GM11168 (cell line): ENCODE data around the gene UNC13A.

Experiments used
- in situ Hi-C: fragments of 300-500 bp; cut with MboI; formaldehyde crosslinking; loops from one replicate; pipeline ENCODE4 v1.12.0; 2022; ENCODE audit warnings: low sequenced_read_pairs; ENCODE audit not compliant: unreplicated experiment

The UNC13A gene

GRCh38 chr19:17633700-17634099 is 54.5 kb downstream of the UNC13A start:
- in situ Hi-C loops: no loop called here

- in situ Hi-C loops: no loop called here
These were observed 55.6 kb downstream of the UNC13A start for GRCh38 chr19:17632577-17632976.

- in situ Hi-C loops: no loop called here
These were observed 58.4 kb downstream of the UNC13A start for GRCh38 chr19:17629760-17630159.

- in situ Hi-C loops: no loop called here
These were observed 60.2 kb downstream of the UNC13A start for GRCh38 chr19:17627921-17628320.

- in situ Hi-C loops: no loop called here
These were observed 61.0 kb downstream of the UNC13A start for GRCh38 chr19:17627161-17627560.

GRCh38 chr19:17626456-17627015 is 61.6 kb downstream of the UNC13A start:
- in situ Hi-C loops: no loop called here

GRCh38 chr19:17625980-17626379 is 62.2 kb downstream of the UNC13A start:
- in situ Hi-C loops: no loop called here

GRCh38 chr19:17625043-17625442 is 63.1 kb downstream of the UNC13A start:
- in situ Hi-C loops: no loop called here

- in situ Hi-C loops: no loop called here
These were observed 63.7 kb downstream of the UNC13A start for GRCh38 chr19:17624314-17624991.

GRCh38 chr19:17623224-17623935 is 64.8 kb downstream of the UNC13A start:
- in situ Hi-C loops: no loop called here

GRCh38 chr19:17620696-17621095 is 67.5 kb downstream of the UNC13A start:
- in situ Hi-C loops: no loop called here

GRCh38 chr19:17618936-17619335 is 69.2 kb downstream of the UNC13A start:
- in situ Hi-C loops: no loop called here

- in situ Hi-C loops: no loop called here
These were observed 69.8 kb downstream of the UNC13A start for GRCh38 chr19:17618281-17618903.

GRCh38 chr19:17617807-17618192 is 70.4 kb downstream of the UNC13A start:
- in situ Hi-C loops: no loop called here

- in situ Hi-C loops: no loop called here
These were observed 71.0 kb downstream of the UNC13A start for GRCh38 chr19:17616961-17617806.

- in situ Hi-C loops: no loop called here
These were observed 71.5 kb downstream of the UNC13A start for GRCh38 chr19:17616686-17616960.

GRCh38 chr19:17615889-17616685 is 72.1 kb downstream of the UNC13A start:
- in situ Hi-C loops: no loop called here

- in situ Hi-C loops: no loop called here
These were observed 73.7 kb downstream of the UNC13A start for GRCh38 chr19:17614476-17614875.

- in situ Hi-C loops: no loop called here
These were observed 76.5 kb downstream of the UNC13A start for GRCh38 chr19:17611462-17612244.
